Testis (tissue), 3 donors: ENCODE data around the gene MPDZ. TPM values are rescaled to one million over a fixed set of nuclear protein-coding genes. Genes with fewer than 3 reads are reported as not detected.

ENCODE experiments used
- DNase-seq: peaks from one replicate; pipeline ENCODE4 v3.0.0-alpha.2; 2019
- H3K27ac ChIP-seq, 2 donors: fragments of 200-600 bp; sonication (generic); one replicate each; pipeline ENCODE4 v1.5.1; 2019
- H3K27me3 ChIP-seq: fragments of 200-600 bp; sonication (generic); one replicate; pipeline ENCODE4 v1.5.1; 2019
- H3K36me3 ChIP-seq: fragments of 200-600 bp; sonication (generic); one replicate; pipeline ENCODE4 v1.5.1; 2017; ENCODE audit warnings: low read depth; ENCODE audit errors: missing control alignments
- H3K4me1 ChIP-seq: fragments of 200-600 bp; sonication (generic); one replicate; pipeline ENCODE4 v1.5.1; 2019
- H3K4me3 ChIP-seq, 2 donors: fragments of 200-600 bp; sonication (generic); one replicate each; pipeline ENCODE4 v1.5.1; 2017 to 2019
- H3K9me3 ChIP-seq: fragments of 200-600 bp; sonication (generic); one replicate; pipeline ENCODE4 v1.5.1; 2017
- CTCF ChIP-seq, 3 experiments: fragments of 450-650 bp in 2 of 3; fragments of 200-600 bp in 1 of 3; sonication (generic) in 1 of 3; IDR thresholded peaks; one replicate each; pipeline ENCODE4 v1.5.1; 2016 to 2019; ENCODE audit warnings: antibody characterized with exemption in 3 of 3, mild to moderate bottlenecking in 2 of 3, moderate library complexity in 1 of 3
- POLR2A ChIP-seq: fragments of 450-650 bp; IDR thresholded peaks from one replicate; pipeline ENCODE4 v1.6.1; 2017; ENCODE audit warnings: antibody characterized with exemption, mild to moderate bottlenecking, moderate library complexity
- WGBS, 2 donors: methylation state at CpG; one replicate each; pipeline ENCODE4 v1.1.5; 2018; 5-methylcytosine and 5-hydroxymethylcytosine counted together
- intact Hi-C: fragments of 100-400 bp; cut with DNase I; formaldehyde crosslinking; loops from one replicate; pipeline ENCODE4 v1.15.1; 2023; ENCODE audit warnings: low total_unique reads
- polyA plus RNA-seq: library from polyadenylated mRNA; stranded (reverse); fragments of 350-450 nt; fragmentation: Illumina TruSeq; extraction: RNeasy Lipid Tissue Mini Kit (QIAGEN cat#74804); gene quantifications from one replicate; pipeline ENCODE4 v1.2.3, GENCODE V29; 2014; ENCODE audit warnings: low read depth, low replicate concordance; ENCODE audit not compliant: insufficient read depth
- total RNA-seq, 2 donors: library from RNA; depleted of rRNA; stranded (reverse); fragments of >200 nt; gene quantifications; one replicate each; pipeline ENCODE4 v1.2.3, GENCODE V29; 2016

The MPDZ gene
- total and polyA plus RNA-seq, 3 donors from 2014 or later = 25.4 to 42.8 (median 38.2) TPM

- Histone ChIP-seq H3K4me3 (no peak overlapping the region), H3K36me3 (no peaks in the 10 kb centered on the region), H3K9me3 (no peaks in the 10 kb centered on the region), H3K27ac (no peak overlapping the region), H3K4me1 (no peaks in the 10 kb centered on the region), H3K27me3 (no peaks in the 10 kb centered on the region)
- 84 to 87% methylated on average over 5 of the region's 5 CpGs for WGBS, 2 donors
- intact Hi-C loops = no loop called here
- TF ChIP-seq POLR2A (no peak), CTCF (IDR thresholded peaks at IDR 0.05) (no peak)
- no peak for DNase-seq
Measured at GRCh38 chr9:13186774-13187173, 92.7 kb downstream of the MPDZ start.

DNA sequence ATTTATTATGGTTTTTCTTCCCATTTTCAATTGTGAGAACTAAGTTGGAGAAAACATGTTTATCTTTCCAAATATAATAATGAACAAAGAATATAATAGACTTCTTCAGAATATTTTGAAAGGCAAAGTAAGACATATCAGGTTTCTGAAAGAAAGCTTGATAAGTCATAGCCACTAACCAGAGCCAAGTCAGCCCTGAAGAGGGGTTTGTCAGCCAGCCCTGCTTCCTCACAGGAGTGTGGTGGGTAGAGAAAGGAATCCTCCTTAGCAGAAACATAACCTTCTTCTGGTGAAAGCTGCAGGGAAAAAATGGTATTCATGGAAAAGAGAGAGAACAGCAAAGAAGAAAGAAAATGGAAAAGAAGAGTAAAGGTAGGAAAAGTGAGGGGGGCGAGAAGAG, 93.4 kb downstream of the MPDZ start:
- H3K27me3 ChIP-seq = no peaks in the 10 kb centered on the region
- no peaks in the 10 kb centered on the region for H3K9me3 ChIP-seq
- intact Hi-C loops = no loop called here
- no peaks in the 10 kb centered on the region for H3K4me1 ChIP-seq
- no peak for TF ChIP-seq CTCF (IDR thresholded peaks at IDR 0.05)
- no peak for TF ChIP-seq POLR2A
- H3K27ac ChIP-seq = no peak overlapping the region
- no peak overlapping the region for H3K4me3 ChIP-seq
- H3K36me3 ChIP-seq = no peaks in the 10 kb centered on the region
- WGBS, 2 donors = 93 to 95% methylated on average over 1 of the region's 1 CpG
- no peak for DNase-seq

DNA sequence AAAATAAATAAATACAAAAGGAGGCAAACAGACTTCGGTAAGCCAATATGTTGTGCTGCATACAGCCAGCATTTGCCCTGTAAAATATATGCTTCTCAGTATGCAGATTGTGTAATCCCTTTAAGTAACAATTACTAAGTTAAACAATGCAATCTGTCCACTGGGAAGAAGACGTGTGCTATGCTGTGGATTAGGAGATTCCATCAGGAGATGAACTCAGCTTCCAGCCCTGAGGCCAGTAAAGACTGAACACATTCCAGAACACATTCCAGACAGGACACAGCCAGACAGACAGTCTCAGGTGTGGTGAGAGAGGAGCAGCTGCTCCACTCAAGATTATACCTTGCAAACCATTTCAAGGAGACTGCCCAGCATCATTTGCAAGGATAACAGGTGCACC, 97.8 kb downstream of the MPDZ start:
- no peak for TF ChIP-seq POLR2A
- TF ChIP-seq CTCF (IDR thresholded peaks at IDR 0.05) = no peak
- no peaks in the 10 kb centered on the region for H3K9me3 ChIP-seq
- H3K27ac ChIP-seq = no peak overlapping the region
- no peaks in the 10 kb centered on the region for H3K36me3 ChIP-seq
- no peak overlapping the region for H3K4me3 ChIP-seq
- no peak for DNase-seq
- WGBS, 2 donors = 61 to 64% methylated on average over 2 of the region's 2 CpGs
- no peaks in the 10 kb centered on the region for H3K27me3 ChIP-seq
- intact Hi-C loops = no loop called here
- H3K4me1 ChIP-seq = no peaks in the 10 kb centered on the region

GRCh38 chr9:13179257-13179656, 100.2 kb downstream of the MPDZ start:
- WGBS, 2 donors = 61% methylated on average over 3 of the region's 3 CpGs
- Histone ChIP-seq H3K4me3 (no peak overlapping the region), H3K4me1 (no peaks in the 10 kb centered on the region), H3K9me3 (no peaks in the 10 kb centered on the region), H3K27me3 (no peaks in the 10 kb centered on the region), H3K27ac (no peak overlapping the region), H3K36me3 (no peaks in the 10 kb centered on the region)
- TF ChIP-seq CTCF (IDR thresholded peaks at IDR 0.05) = no peak
- TF ChIP-seq POLR2A = no peak
- no peak for DNase-seq
- intact Hi-C loops = no loop called here

DNA sequence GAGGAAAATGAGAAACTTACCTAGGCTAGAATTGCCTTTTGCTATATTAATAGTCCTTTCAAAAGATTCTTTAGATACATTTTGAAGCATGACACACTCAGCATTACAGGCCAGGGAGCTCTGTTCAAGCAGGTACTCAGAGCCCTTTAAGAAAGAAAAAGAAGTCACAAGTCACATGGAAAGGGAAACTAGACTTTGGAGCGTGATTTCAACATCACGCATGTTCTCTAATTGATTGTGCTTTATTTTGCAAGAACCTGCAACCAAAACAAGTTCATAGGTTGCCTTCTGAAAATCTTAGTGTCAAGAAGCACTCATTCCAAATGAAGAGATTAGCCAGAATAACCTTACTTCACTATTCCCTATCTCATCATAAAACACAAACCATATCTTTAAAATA, 103.8 kb downstream of the MPDZ start:
- intact Hi-C loops = no loop called here
- no peaks in the 10 kb centered on the region for H3K27me3 ChIP-seq
- 98% methylated on average over 2 of the region's 2 CpGs for WGBS, 2 donors

More for the DNA sequence above, 103.8 kb downstream of the MPDZ start:
- Histone ChIP-seq H3K4me1 (no peaks in the 10 kb centered on the region), H3K36me3 (no peaks in the 10 kb centered on the region), H3K27ac (no peak overlapping the region), H3K9me3 (no peaks in the 10 kb centered on the region), H3K4me3 (no peak overlapping the region)
- DNase-seq = no peak
- no peak for TF ChIP-seq CTCF (IDR thresholded peaks at IDR 0.05)
- no peak for TF ChIP-seq POLR2A
